Left hindlimb (tissue), 1 donor: Measurements from ENCODE around the gene NPDC1.

Experiments
- DNase-seq: peaks from one replicate; pipeline ENCODE4 v3.0.0-alpha.2; 2018

The NPDC1 gene

GRCh38 chr9:137046088-137046787, at the start of gene NPDC1:
NPDC1 (minus strand) TSS chr9:137046177; CDS start chr9:137045989, 188 bp downstream.
- peak; percentile 82 for DNase-seq

- DNase-seq: no peak
Measured at GRCh38 chr9:137089232-137089947, 43.4 kb upstream of the NPDC1 start.

GRCh38 chr9:137088121-137088520, 42.1 kb upstream of the NPDC1 start:
- DNase-seq: no peak

- DNase-seq: no peak
Measured at GRCh38 chr9:137087409-137087925, 41.5 kb upstream of the NPDC1 start.

- peak; percentile 98 for DNase-seq
Measured at GRCh38 chr9:137086531-137087408, 40.8 kb upstream of the NPDC1 start, which contains the start of gene MAN1B1. MAN1B1 (plus strand) TSS chr9:137086985; CDS start chr9:137087000, 15 bp downstream.

GRCh38 chr9:137085920-137086530, 40.0 kb upstream of the NPDC1 start:
- DNase-seq: no peak

- DNase-seq: no peak
Measured at GRCh38 chr9:137084526-137084925, 38.5 kb upstream of the NPDC1 start.

- DNase-seq: no peak
Measured at GRCh38 chr9:137083394-137084004, 37.5 kb upstream of the NPDC1 start.

GRCh38 chr9:137082925-137083290, 36.9 kb upstream of the NPDC1 start:
- no peak for DNase-seq

GRCh38 chr9:137082222-137082924, 36.4 kb upstream of the NPDC1 start:
- no peak for DNase-seq

- no peak for DNase-seq
Measured at GRCh38 chr9:137080260-137081122, 34.5 kb upstream of the NPDC1 start.

- no peak for DNase-seq
Measured at GRCh38 chr9:137079401-137079787, 33.4 kb upstream of the NPDC1 start.

- no peak for DNase-seq
Measured at GRCh38 chr9:137078701-137079400, 32.9 kb upstream of the NPDC1 start.

- no peak for DNase-seq
Measured at GRCh38 chr9:137077758-137078693, 32.0 kb upstream of the NPDC1 start.

GRCh38 chr9:137077010-137077747, 31.2 kb upstream of the NPDC1 start, which contains the start of gene UAP1L1:
UAP1L1 (plus strand) TSS chr9:137077517; CDS start chr9:137077533, 16 bp downstream.
- peak; percentile 69 for DNase-seq

- no peak for DNase-seq
Measured at GRCh38 chr9:137076636-137077009, 30.6 kb upstream of the NPDC1 start.

- DNase-seq: no peak
Measured at GRCh38 chr9:137075275-137075775, 29.3 kb upstream of the NPDC1 start.
